MCF 10A (cell line): ENCODE data around the gene CLIP1. TPM values are rescaled to one million over a fixed set of nuclear protein-coding genes. Genes with fewer than 3 reads are reported as not detected.
A peak's percentile ranks its signal among the peaks of the same experiment; 100 is the strongest.

Source experiments
- BruUV-seq: library from RNA; stranded (reverse); fragments of 400-500 nt; replicated peaks from 2 replicates; lab custom pipeline; 2021; lab: Mats Ljungman, UMichigan
- CTCF ChIA-PET: fragments of 300-600 bp; sonication (Branson Sonifier 250); formaldehyde crosslinking; extraction: SDS; loops from one replicate; lab custom pipeline; 2021; ENCODE audit warnings: antibody characterized with exemption, inconsistent platforms; lab: Yijun Ruan, JAX
- POLR2A ChIA-PET: fragments of 300-600, 350-650 bp; sonication (Branson Sonifier 250); formaldehyde crosslinking; extraction: SDS; loops from one replicate; lab custom pipeline; 2020; ENCODE audit warnings: antibody characterized with exemption, inconsistent platforms; lab: Yijun Ruan, JAX
- DNase-seq: peaks from one replicate; pipeline ENCODE4 v3.0.0-alpha.2; 2018; ENCODE audit not compliant: unreplicated experiment
- H3K27ac Mint-ChIP-seq: one replicate; pipeline ENCODE4 v1.8.0; 2022; ENCODE audit warnings: mild to moderate bottlenecking, low read depth, mixed read lengths; ENCODE audit not compliant: unreplicated experiment
- H3K27me3 Mint-ChIP-seq: one replicate; pipeline ENCODE4 v1.8.0; 2022; ENCODE audit warnings: mixed read lengths; ENCODE audit not compliant: insufficient read depth, unreplicated experiment
- H3K36me3 Mint-ChIP-seq: one replicate; pipeline ENCODE4 v1.8.0; 2022; ENCODE audit warnings: mild to moderate bottlenecking, moderate library complexity, mixed read lengths; ENCODE audit not compliant: insufficient read depth, unreplicated experiment
- H3K4me1 Mint-ChIP-seq: one replicate; pipeline ENCODE4 v1.8.0; 2022; ENCODE audit warnings: mixed read lengths; ENCODE audit not compliant: insufficient read depth, unreplicated experiment
- H3K4me3 Mint-ChIP-seq: one replicate; pipeline ENCODE4 v1.8.0; 2022; ENCODE audit warnings: mild to moderate bottlenecking, moderate library complexity, mixed read lengths; ENCODE audit not compliant: unreplicated experiment
- H3K9me3 Mint-ChIP-seq: one replicate; pipeline ENCODE4 v1.8.0; 2022; ENCODE audit warnings: mixed read lengths; ENCODE audit not compliant: unreplicated experiment
- CTCF ChIP-seq: fragments of 200-600 bp; IDR thresholded peaks from one replicate; pipeline ENCODE4 v1.8.0; 2022; ENCODE audit warnings: antibody characterized with exemption, mild to moderate bottlenecking; ENCODE audit not compliant: unreplicated experiment
- intact Hi-C: fragments of 100-400 bp; cut with micrococcal nuclease; formaldehyde crosslinking; loops from 2 replicates; pipeline ENCODE4 v1.14.1; 2022
- total RNA-seq: library from RNA; stranded (reverse); gene quantifications from 2 replicates; pipeline ENCODE4 v1.2.3, GENCODE V29; 2022

Gene CLIP1
- total RNA-seq, 1 experiment from 2014 or later = 92.6 TPM

GRCh38 chr12:122326586-122326985 is 95.9 kb downstream of the CLIP1 start:
- ChIA-PET POLR2A (no interaction called here), CTCF (interaction anchor here (0.9 to 1.8 kb wide), 2 partner anchors 10 to 29 kb away, joined by 4 to 9 read pairs; no protein-coding TSS in a partner anchor)
- Mint-ChIP-seq H3K36me3 (peaks cover 59% of the 10 kb centered on the region), H3K4me1 (peaks cover 7% of the 10 kb centered on the region), H3K27ac (no peak overlapping the region), H3K27me3 (no peaks in the 10 kb centered on the region), H3K9me3 (no peaks in the 10 kb centered on the region), H3K4me3 (no peak overlapping the region)
- no TSS peak for BruUV-seq
- intact Hi-C loops = no loop called here
- no peak for DNase-seq
- no peak for TF ChIP-seq CTCF

- CTCF ChIA-PET = interaction anchor here (1.0 to 2.7 kb wide), 4 partner anchors 12 to 32 kb away, joined by 4 to 17 read pairs (median 8); no protein-coding TSS in a partner anchor
- TF ChIP-seq CTCF = no peak
These were observed 99.0 kb downstream of the CLIP1 start for GRCh38 chr12:122323311-122324019.

GRCh38 chr12:122322501-122322900 is 100.0 kb downstream of the CLIP1 start:
- peak overlapping the region; percentile 28 for H3K27ac Mint-ChIP-seq

More at GRCh38 chr12:122323311-122324019, 99.0 kb downstream of the CLIP1 start:
- POLR2A ChIA-PET = interaction anchor here (0.6 to 1.1 kb wide), 4 partner anchors 11 to 625 kb away, joined by 3 to 4 read pairs (median 4); no protein-coding TSS in a partner anchor
- peaks cover 12% of the 10 kb centered on the region for H3K4me1 Mint-ChIP-seq
- no peak overlapping the region for H3K27ac Mint-ChIP-seq
- H3K9me3 Mint-ChIP-seq = no peaks in the 10 kb centered on the region
- no peak overlapping the region for H3K4me3 Mint-ChIP-seq
- no peak for DNase-seq
- no peaks in the 10 kb centered on the region for H3K27me3 Mint-ChIP-seq
- no TSS peak for BruUV-seq
- intact Hi-C loops = no loop called here
- H3K36me3 Mint-ChIP-seq = peaks cover 68% of the 10 kb centered on the region

More at GRCh38 chr12:122322501-122322900, 100.0 kb downstream of the CLIP1 start:
- peaks cover 13% of the 10 kb centered on the region for H3K4me1 Mint-ChIP-seq
- no TSS peak for BruUV-seq
- H3K4me3 Mint-ChIP-seq = no peak overlapping the region
- no peaks in the 10 kb centered on the region for H3K9me3 Mint-ChIP-seq
- DNase-seq = peak; percentile 56
- TF ChIP-seq CTCF = no peak
- POLR2A ChIA-PET = interaction anchor here (0.6 kb wide), 1 partner anchor 79 kb away, joined by 4 read pairs; no protein-coding TSS in a partner anchor
- no peaks in the 10 kb centered on the region for H3K27me3 Mint-ChIP-seq
- peaks cover 69% of the 10 kb centered on the region for H3K36me3 Mint-ChIP-seq
- CTCF ChIA-PET = interaction anchor here (0.8 to 2.7 kb wide), 4 partner anchors 15 to 34 kb away, joined by 3 to 17 read pairs (median 11); no protein-coding TSS in a partner anchor
- intact Hi-C loops = no loop called here
